COLO668 (cell line): ENCODE measurements around the gene RIOK2.
"Not testable (repeated sequence)": the region's sequence is repeated elsewhere in the genome, so short reads cannot be mapped to it uniquely, and the experiment has no call there.

Source experiments
- DNase-seq: peaks from one replicate; lab custom pipeline; 2025; ENCODE audit not compliant: unreplicated experiment; lab: John Stamatoyannopoulos, UW

Gene RIOK2

DNA sequence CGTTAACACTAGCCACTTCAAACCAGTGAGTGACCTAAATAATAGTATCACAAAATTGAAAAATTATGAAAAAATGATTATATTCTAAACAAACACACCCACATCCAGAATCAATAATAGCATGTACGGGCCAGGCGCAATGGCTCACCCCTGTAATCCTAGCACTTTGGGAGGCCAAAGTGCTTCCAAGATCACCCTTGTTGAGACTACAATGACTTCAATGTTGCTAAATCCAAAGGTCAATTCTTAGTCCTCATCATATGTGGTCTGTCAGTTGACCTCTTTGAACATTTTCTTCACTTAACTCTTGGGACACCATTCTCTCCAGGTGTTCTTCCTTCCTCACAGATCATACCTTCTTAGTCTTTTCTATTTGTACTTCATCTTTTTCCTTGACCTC, 11.3 kb downstream of the RIOK2 start:
- no peak for DNase-seq

DNA sequence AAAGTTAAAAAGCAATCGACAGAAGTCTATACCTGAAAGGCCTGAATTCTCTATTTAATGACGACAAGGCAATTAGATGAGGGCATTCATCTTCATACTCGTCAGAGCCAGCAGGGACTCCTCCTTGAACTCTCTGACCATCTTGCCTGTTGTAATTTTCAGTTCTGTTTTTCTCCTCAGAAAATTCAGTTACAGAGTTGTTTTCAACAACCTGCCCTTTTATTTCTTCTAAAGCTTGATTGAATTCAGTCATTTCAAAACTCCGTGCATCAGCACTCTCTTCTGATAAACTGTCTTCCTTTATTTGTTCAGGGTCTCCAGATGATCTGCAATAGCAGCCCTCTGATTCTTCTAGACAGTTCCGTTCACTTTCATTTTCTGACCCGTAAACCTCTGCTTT, 15.6 kb downstream of the RIOK2 start:
- no peak for DNase-seq

DNA sequence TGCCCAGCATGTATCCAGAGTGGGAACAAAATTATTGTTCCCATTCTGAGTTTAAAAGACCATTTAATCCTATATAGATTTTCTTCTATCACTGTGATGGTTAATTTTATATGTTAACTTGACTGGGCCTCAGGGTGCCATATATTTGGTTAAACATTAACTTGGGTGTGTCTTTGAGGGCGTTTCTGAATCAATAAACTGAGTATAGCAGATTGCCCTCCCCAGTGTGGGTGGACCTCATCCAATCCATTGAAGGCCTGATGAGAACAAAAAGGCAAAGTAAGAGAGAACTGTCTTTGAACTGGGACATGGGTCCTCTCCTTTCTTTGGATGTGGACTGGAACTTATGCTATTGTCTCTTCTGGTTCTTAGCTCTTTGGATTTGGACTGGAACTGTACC, 17.3 kb downstream of the RIOK2 start:
- peak; percentile 9 for DNase-seq

DNA sequence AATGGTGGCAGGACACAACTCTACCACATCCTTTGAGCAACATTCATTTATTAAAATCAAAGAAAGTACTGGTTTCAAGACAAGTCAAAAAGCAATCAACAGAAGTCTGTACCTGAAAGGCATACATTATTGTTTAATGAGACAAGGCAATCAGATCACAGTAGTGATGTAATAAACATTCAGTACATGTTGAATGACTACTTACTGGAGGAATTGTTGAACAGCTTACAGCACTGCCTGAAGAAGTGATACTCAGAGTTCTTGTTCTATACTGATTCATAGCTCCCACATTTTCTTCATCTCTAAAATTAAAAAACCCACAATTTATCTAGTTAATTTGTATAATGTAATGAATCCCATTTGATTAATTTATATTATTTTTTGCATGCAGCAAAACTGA, 18.2 kb downstream of the RIOK2 start:
- DNase-seq = no peak

DNA sequence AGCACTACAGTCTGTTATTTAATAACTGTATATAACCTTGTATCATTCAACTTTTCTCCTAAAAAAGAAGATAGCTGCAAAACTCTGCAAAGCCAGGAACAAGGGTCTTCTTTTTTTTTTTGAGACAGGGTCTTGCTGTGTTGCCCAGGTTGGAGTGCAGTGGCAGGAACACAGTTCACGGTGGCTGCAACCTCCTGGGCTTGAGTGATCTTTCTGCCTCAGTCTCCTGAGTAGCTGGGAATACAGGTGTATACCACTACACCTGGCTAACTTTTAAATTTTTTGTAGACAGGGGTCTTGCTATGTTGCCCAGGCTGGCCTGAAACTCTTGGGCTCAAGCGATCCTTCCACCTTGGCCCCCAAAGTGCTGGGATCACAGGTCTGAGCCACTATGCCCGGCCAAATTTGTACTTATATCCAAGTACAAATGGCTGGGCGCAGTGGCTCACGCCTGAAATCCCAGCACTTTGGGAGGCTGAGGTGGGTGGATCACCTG, 19.2 kb downstream of the RIOK2 start:
- no peak for DNase-seq

DNA sequence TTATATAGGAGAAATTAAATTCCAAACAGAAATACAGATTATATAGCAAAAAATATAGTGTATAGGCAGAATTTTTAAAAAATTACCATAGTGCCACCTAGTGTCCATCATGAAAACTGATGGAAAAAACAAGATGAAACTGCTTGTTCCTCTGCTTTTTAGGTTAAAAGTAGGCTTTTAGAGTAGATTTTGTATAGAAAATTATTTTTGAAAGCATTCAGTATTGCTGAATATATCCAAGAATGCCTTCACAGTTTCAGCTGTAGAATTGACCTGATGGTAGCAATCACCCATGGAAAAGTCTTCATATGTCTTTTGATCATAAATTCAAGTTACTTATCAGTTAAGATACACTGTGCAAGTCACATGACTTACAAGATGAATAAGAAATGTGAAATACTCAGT, 19.7 kb downstream of the RIOK2 start:
- DNase-seq = no peak

DNA sequence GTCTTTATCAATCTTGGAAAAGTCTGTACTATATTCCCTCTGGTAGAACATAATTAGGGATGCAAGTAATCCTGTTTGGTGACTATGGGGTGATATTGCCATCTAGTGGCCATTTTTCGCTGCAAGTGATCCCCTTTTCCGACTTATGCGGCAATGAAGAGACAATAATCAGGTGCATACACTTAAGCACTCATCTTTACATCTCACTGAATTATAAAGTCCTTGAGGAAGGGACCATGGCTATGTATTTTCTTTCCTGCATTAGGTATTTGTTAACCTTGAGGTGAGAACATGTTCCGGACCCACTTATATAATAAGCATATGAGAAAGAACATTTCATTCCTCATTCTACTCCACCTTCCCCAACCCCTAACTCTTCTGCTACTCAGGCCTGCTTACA, 21.0 kb downstream of the RIOK2 start:
- DNase-seq = peak; percentile 55

DNA sequence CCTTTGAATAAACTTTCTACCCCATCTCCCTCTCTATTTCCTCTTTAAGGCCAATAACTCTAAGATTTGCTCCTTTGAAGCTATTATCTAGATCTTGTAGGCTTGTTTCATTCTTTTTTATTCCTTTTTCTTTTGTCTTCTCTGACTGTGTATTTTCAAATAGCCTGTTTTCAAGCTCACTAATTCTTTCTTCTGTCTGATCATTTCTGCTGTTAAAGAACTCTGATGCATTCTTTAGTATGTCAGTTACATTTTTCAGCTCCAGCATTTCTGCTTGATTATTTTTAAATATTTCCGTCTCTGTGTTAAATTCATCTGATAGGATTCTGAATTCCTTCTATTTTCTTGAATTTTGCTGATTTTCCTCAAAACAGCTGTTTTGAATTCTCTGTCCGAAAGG, 25.4 kb downstream of the RIOK2 start:
- DNase-seq = no peak

DNA sequence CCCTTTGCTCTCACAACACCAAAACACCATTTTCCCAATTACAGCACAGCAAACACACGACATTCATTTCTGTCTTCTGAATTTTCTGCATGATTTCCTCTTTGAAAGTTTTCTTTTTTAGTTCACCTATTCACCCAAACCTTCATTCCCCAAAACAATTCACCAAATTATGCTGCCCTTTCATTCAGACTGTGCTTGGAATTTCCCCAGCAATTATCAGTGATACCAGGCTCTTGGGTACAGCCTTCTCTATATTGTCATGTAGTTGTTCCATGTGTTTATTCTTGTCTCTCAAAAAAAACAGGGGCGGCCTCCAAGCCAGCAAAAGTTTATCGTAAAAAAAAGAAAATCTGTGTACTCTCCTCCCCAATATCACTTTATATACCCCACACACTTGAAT, 31.7 kb downstream of the RIOK2 start:
- DNase-seq = no peak

DNA sequence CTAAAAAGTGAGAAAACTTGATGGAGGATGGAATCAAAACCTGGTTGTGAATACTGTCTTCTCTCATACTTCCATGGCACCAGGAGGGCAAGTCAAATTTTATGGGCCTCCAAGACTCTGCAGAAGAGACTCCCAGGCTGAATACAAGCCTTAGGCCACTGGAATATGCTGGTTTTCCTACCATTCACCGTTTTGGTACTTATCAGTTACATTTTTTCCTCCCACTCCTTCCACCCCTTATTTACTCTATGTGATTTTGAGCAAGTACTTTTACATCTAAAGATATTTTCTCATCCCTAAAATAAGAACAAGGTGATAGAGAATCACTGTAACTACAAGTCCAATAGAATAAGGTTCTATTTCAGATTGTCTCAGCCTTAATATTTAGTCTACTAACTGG, 32.6 kb downstream of the RIOK2 start:
- DNase-seq = no peak

DNA sequence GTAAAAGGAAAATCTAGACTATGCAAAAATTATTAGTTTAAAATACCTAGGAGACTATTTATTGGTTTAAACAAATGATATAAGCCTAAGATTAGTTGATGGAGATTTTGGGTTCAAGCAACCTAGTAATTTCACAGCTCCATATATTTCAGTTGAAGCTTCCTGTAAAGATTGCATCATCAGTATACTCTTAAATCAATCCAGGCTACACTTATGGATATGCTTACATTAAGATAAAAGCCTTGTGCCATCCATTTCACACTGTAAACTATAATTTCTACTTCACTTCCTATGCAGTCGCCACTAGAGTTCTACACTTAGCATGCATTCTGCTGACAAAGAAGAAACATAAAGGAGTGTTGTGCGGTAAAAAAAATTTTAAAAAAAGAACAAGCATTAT, 33.3 kb downstream of the RIOK2 start:
- no peak for DNase-seq

DNA sequence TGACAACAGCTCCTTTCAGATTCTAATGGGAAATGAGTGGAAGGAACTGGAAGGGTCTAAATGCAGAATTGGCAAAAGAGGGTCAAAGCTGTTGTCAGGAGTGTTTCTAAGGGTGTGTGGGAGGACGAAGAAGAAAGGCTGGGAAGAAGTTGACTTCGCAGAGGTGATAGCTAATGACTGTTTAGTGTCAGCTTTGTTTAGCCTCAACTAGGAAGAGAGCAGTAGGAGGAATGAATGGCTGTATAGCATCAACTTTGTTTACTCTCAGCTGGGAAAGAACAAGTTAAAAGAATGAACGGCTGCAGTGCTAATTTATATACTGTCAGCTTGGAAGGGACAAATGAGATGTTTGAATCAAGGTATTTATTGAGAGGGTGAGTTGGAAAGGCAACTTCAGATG, 34.8 kb downstream of the RIOK2 start:
- no peak for DNase-seq

DNA sequence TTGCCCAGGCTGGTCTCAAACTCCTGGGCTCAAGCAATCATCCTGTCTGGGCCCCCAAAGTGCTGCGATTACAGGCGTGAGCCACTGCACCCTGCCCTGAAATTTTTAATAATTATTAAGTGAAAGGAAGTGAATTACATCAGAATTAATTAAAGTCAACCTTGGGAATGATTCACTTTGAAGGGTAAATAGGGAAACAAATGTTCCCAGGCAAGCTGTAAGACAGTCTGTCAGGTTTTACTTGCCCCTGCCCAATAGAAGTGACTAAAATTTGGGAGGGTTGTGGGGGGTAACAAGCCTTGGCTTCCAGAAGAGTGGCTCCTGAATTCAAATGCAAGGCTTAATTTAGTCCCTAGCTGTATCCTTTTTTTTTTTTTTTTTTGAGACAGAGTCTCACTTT, 39.3 kb downstream of the RIOK2 start:
- DNase-seq = no peak

DNA sequence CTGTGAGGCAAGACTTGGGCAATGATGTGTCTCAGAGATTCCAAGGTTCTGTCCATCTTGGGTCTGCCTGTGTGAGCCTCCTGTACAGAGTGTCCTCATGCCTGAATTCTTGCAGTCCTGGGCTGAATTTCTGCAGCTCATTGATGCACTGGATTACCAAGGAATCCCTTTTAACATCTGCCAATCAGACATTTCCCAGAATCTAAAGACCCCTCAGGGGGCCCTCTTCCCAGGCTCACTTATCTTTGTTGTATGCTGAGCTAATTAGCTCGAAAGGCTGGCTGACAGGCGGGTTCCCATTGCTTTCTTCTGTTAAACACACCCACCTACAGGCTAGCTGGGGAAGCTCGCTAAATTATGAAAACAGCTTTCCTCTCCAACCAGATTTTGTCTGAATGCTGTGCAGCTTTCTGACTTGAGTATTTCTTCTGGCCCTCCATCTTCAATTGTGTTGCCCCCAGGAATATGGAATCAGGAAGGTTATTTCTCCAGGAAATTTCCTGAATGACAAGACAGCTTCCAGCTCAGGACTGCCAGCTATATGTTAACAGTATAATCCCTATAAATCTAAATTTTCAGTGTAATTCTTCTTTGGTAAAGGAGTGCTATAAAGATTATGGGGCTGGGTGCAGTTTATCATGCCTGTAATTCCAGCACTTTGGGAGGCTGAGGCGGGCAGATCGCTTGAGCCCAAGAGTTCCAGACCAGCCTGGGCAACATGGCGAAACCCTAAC, 40.4 kb downstream of the RIOK2 start, which contains the start of gene LIX1:
Gene LIX1 (minus strand): TSS at position 91 of the 734 bp plus-strand sequence. CDS start 35 bp downstream, at position 56.
- peak; percentile 12 for DNase-seq

DNA sequence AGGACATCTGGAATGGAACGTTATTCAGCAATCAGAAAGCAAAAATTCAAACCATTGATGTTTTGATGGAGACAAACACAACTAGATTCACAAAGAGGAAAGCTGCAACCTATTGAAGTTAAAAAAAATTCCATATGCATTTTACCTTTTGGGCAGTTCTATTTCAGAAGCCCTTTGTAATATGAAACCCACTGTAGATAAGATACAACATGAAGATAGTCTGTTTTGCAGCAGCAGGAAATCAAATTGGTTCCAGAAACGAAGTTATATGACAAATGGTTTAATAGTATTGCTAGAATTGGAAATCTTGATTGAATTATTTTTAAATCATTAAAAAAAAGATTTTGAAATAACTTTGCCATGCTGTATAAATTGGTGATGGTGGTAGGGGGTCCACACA, 41.5 kb downstream of the RIOK2 start:
- DNase-seq = no peak

DNA sequence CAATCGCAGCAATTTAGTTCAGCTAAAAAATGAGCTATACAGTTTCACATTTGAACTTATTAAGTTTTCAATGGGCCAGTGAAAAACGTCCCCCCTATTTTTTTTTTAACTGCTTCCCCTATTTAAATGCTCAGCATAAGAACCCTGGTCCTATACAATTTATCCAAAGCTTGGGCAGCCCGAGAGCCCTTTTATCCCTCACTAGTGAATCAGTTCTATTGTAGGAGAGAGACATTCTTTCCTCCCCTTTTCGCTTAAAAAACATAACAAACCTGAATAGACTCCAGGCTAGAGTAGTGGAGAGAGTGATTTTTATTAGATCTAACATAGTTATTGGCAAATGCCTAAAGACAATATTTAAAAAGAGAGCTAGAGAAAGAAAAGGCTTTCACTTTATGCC, 42.0 kb downstream of the RIOK2 start:
- DNase-seq = no peak

DNA sequence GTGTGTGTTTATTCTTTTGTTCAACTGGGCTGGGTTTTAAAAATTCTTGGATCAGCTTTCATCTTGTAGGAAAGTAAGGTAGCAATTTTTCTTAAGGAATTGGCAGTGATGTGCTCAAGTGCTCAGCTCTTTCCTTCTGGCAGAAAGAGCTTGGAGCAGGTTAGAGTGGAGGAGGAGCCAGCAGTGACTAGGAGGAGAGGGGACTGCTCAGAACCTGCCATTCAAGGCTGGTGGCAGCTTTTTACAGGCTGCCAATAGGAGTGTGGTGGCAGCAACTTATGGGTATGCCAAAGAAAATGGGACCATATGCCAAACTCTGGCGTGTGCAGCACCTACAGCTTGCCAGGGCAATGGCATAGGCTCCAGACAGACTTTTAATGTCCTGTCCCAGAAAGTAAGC, 42.8 kb downstream of the RIOK2 start:
- DNase-seq = not testable (repeated sequence)

DNA sequence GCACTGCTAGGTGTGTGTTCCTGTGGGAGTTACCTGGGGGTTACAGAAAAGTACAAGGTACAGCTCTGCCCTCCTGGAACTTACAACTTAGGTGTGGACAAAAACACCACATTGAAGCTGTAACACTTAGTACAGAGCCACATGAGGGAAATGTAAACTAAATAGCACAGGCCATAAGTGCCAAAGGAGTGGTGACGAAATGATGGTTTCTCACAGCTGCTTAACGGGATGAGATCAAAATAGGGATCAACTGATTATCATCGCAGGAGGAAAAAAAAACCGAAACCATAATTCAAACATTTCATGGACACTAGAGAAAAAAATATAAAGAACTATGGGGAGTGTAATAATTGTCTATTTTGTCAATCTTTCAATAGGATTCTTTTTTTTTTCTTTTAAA, 46.6 kb downstream of the RIOK2 start:
- no peak for DNase-seq

DNA sequence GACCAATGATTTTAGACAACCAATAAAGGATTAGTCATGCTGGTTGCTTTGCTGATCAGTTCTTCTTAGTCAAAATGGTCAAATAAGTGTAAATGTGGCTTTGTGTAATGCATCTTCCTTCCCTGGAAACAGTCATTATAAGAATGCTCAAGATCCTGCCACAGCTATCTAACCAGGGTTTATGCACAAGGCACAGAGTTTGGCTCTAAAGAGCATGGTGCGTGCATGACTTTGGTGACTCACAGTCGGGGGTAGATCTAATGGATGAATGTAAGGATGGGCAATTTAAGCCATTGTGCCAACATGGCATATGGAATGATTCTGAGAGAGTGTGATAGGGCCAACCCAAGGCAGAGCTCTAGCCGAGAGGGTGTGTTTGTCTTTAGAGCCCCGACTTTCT, 47.2 kb downstream of the RIOK2 start:
- DNase-seq = no peak

DNA sequence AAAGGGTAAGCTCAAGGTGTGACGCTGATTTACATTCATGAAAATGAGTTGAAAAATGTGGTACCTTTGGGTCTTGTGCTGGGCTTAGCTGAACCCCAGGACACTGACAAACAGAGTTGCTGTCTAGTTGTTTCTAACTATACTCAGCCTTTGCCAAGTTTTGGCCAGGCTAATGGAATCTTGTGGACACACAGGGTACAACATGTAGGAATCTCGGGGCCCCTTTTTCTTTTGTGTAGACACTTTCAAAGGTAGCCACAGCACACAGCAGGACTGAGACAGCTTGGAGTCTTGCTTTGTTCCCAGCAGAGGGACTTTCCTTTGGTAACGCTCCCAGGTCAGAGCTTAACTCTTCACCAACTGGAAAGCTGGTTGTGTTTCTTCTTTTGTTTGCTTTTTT, 48.4 kb downstream of the RIOK2 start:
- DNase-seq = no peak

DNA sequence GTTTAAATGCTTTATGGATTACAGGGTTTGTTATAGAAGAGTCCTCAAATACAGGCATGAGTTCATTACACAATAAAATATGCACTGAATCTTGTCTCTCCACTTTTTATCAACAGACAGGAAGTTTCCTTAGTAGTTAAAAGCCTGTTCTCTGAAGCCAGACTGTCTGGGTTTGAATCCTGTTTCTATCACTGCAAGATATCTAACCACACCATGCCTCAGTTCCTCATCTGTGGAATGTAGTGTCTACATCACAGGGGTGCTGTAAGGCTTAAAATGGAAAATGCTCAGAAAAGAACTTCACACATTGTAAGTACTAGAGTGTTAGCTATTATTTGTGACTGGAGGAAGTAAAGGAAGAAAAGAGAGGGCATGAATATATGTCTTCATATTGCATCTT, 49.9 kb downstream of the RIOK2 start:
- no peak for DNase-seq

DNA sequence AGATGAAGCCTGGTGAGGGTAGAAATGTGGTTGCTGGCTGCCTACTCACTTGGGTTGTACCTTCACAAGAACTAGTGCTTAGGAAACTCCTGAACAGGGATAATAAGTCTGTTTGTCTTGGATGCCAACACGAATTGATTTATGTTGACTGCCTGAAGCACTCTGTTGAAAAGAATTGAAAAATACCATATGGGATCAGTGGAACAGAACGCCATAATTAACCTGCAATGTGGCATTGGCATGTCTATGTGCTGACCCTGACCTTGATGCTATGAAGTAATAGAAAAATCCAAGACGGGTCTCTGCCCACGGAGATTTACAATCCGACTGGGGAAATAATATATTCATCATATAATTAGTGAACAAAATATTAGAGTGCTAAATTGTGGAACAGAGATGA, 51.1 kb downstream of the RIOK2 start:
- no peak for DNase-seq

DNA sequence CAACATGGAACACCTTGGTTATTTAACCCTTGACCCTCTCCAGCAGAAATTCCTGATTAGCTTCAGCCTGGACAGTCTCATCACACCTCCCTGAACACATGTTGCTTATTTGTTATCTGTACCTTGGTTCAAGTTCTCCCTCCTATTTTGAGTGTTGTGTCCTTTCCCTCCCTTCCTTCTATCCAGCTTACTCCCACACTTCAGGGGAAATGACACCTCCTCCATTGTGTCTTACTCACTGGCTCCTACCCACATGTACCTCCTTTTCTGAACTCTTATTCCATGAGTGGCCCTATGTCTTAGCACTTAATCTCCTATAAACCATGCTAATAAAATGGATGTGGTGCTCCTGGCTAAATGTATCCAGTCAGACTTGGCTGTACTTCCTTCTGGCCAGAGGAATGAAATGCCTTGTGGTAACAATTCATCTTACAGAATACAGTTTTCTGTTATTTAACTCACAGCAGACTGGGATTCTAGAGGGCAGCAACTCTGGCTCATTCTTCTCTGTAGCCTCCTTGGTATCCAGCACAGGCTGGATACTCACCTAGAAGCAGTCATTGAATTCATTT, 51.8 kb downstream of the RIOK2 start:
- DNase-seq = no peak
